ENCODE measurements around the gene ALG8.
A peak's percentile ranks its signal among the peaks of the same experiment; 100 is the strongest.

ALG8 gene

GRCh38 chr11:78050964-78051831, 88.2 kb downstream of the ALG8 start:
- Histone ChIP-seq H3K27ac (peak overlapping the region; percentile 29), H3K4me3 (ENCODE audit: low read depth, low read length) (no peak overlapping the region), H3K36me3 (replicated peaks) (no peaks in the 10 kb centered on the region), H3K27me3 (replicated peaks) (no peaks in the 10 kb centered on the region)
- peak; percentile 60 for DNase-seq
- TF ChIP-seq CTCF (IDR thresholded peaks at IDR 0.05; ENCODE audit: low read depth, low read length, missing control alignments), result no peak
- in situ Hi-C loops (cut with HindIII; ENCODE audit: low pct_ligation_motif_present, low sequenced_read_pairs), result no loop called here
